Measurements from ENCODE around the gene MYT1.

Gene MYT1

GRCh38 chr20:64189986-64190385, 25.7 kb downstream of the MYT1 start:
- DNase-seq (ENCODE audit: low spot score): no peak

- no peak for DNase-seq (ENCODE audit: low spot score)
Observed at GRCh38 chr20:64191002-64191401, 26.8 kb downstream of the MYT1 start.

GRCh38 chr20:64192406-64192805, 28.2 kb downstream of the MYT1 start:
- no peak for DNase-seq (ENCODE audit: low spot score)

GRCh38 chr20:64193058-64193457, 28.8 kb downstream of the MYT1 start:
- no peak for DNase-seq (ENCODE audit: low spot score)

GRCh38 chr20:64194269-64194668, 30.0 kb downstream of the MYT1 start:
- DNase-seq (ENCODE audit: low spot score): no peak

GRCh38 chr20:64196309-64196708, 32.1 kb downstream of the MYT1 start:
- DNase-seq (ENCODE audit: low spot score): no peak

- DNase-seq (ENCODE audit: low spot score): no peak
Observed at GRCh38 chr20:64196847-64197306, 32.6 kb downstream of the MYT1 start.

GRCh38 chr20:64198347-64198746, 34.1 kb downstream of the MYT1 start:
- no peak for DNase-seq (ENCODE audit: low spot score)

- DNase-seq (ENCODE audit: low spot score): no peak
Observed at GRCh38 chr20:64199395-64199794, 35.1 kb downstream of the MYT1 start.

GRCh38 chr20:64200740-64201139, 36.5 kb downstream of the MYT1 start:
- no peak for DNase-seq (ENCODE audit: low spot score)

- DNase-seq (ENCODE audit: low spot score): no peak
Observed at GRCh38 chr20:64201653-64202052, 37.4 kb downstream of the MYT1 start.

- DNase-seq (ENCODE audit: low spot score): peak; percentile 83
Observed at GRCh38 chr20:64203037-64203777, 39.0 kb downstream of the MYT1 start.

- DNase-seq (ENCODE audit: low spot score): no peak
Observed at GRCh38 chr20:64205611-64206026, 41.4 kb downstream of the MYT1 start.

- no peak for DNase-seq (ENCODE audit: low spot score)
Observed at GRCh38 chr20:64206614-64207013, 42.4 kb downstream of the MYT1 start.

- DNase-seq (ENCODE audit: low spot score): no peak
Observed at GRCh38 chr20:64207641-64208590, 43.7 kb downstream of the MYT1 start.

- DNase-seq (ENCODE audit: low spot score): no peak
Observed at GRCh38 chr20:64209148-64209547, 44.9 kb downstream of the MYT1 start.

- DNase-seq (ENCODE audit: low spot score): no peak
Observed at GRCh38 chr20:64210656-64211369, 46.6 kb downstream of the MYT1 start.

GRCh38 chr20:64211874-64212658, 47.8 kb downstream of the MYT1 start:
- no peak for DNase-seq (ENCODE audit: low spot score)

- DNase-seq (ENCODE audit: low spot score): no peak
Observed at GRCh38 chr20:64212755-64213154, 48.5 kb downstream of the MYT1 start.

GRCh38 chr20:64214113-64214512, 49.9 kb downstream of the MYT1 start:
- no peak for DNase-seq (ENCODE audit: low spot score)

GRCh38 chr20:64214952-64215351, 50.7 kb downstream of the MYT1 start:
- DNase-seq (ENCODE audit: low spot score): no peak

- DNase-seq (ENCODE audit: low spot score): no peak
Observed at GRCh38 chr20:64216036-64216435, 51.8 kb downstream of the MYT1 start.

Data from D341Med (cell line).